SK-N-SH (cell line): ENCODE measurements around the gene NKX3-2. TPM values are rescaled to one million over a fixed set of nuclear protein-coding genes. Genes with fewer than 3 reads are reported as not detected.

Experiments used
- CTCF ChIA-PET: fragments of 300-600, 350-600 bp; formaldehyde crosslinking; extraction: SDS; loops from one replicate; lab custom pipeline; 2021; lab: Yijun Ruan, JAX
- POLR2A ChIA-PET: fragments of 350-600 bp; sonication (Branson Sonifier 250); formaldehyde crosslinking; extraction: SDS; loops from one replicate; lab custom pipeline; 2020; ENCODE audit warnings: antibody characterized with exemption, inconsistent platforms; lab: Yijun Ruan, JAX
- DNase-seq: peaks from one replicate; pipeline ENCODE4 v3.0.0; 2012
- H2AFZ ChIP-seq: fragments of 200-600 bp; sonication (generic); 2 replicates; pipeline ENCODE4 v1.8.1; 2016; ENCODE audit warnings: antibody characterized with exemption, mild to moderate bottlenecking, low read depth
- H3F3A ChIP-seq: fragments of 200-600 bp; sonication (generic); replicated peaks from 2 replicates; pipeline ENCODE3; 2016; ENCODE audit warnings: antibody characterized with exemption, mild to moderate bottlenecking; ENCODE audit not compliant: insufficient read depth
- H3K27ac ChIP-seq, 2 experiments: fragments of 200-500 bp in 1 of 2; fragments of 200-600 bp in 1 of 2; sonication (Bioruptor generic) in 1 of 2; sonication (generic), shearing (Covaris generic) in 1 of 2; 2 replicates each; pipeline versions ENCODE4 v1.5.1 to v1.6.1; 2014 to 2016; ENCODE audit warnings: low read depth in 2 of 2, inconsistent platforms in 1 of 2, low read length in 1 of 2, mild to moderate bottlenecking in 1 of 2, mixed read lengths in 1 of 2
- H3K27me3 ChIP-seq: fragments of 200-600 bp; sonication (generic), shearing (Covaris generic); 2 replicates; pipeline ENCODE4 v1.6.1; 2016; ENCODE audit warnings: mixed run types; ENCODE audit not compliant: insufficient read depth
- H3K36me3 ChIP-seq, 2 experiments: fragments of 200-500 bp in 1 of 2; fragments of 200-600 bp in 1 of 2; sonication (Bioruptor generic) in 1 of 2; sonication (generic) in 1 of 2; replicated peaks in 1 of 2; 2 replicates each; pipeline versions ENCODE3 to v1.5.1; 2014 to 2016; ENCODE audit warnings: low read length in 1 of 2, mild to moderate bottlenecking in 1 of 2; ENCODE audit not compliant: insufficient read depth in 2 of 2, control insufficient read depth in 1 of 2
- H3K4me1 ChIP-seq, 2 experiments: fragments of 200-500 bp in 1 of 2; fragments of 200-600 bp in 1 of 2; sonication (Bioruptor generic) in 1 of 2; sonication (generic), shearing (Covaris generic) in 1 of 2; 2 replicates each; pipeline versions ENCODE4 v1.5.1 to v1.6.1; 2014 to 2016; ENCODE audit warnings: low read depth in 1 of 2, low read length in 1 of 2, mixed run types in 1 of 2; ENCODE audit not compliant: insufficient read depth in 2 of 2, control insufficient read depth in 1 of 2
- H3K4me2 ChIP-seq: fragments of 200-600 bp; sonication (generic), shearing (Covaris generic); 2 replicates; pipeline ENCODE4 v1.6.1; 2017; ENCODE audit warnings: mixed run types
- H3K4me3 ChIP-seq, 2 experiments: fragments of 200-500 bp in 1 of 2; fragments of 200-600 bp in 1 of 2; sonication (Bioruptor generic) in 1 of 2; sonication (generic), shearing (Covaris generic) in 1 of 2; 2 replicates each; pipeline versions ENCODE4 v1.5.1 to v1.8.1; 2014 to 2016; ENCODE audit warnings: low read depth in 2 of 2, inconsistent platforms in 1 of 2, low read length in 1 of 2, mild to moderate bottlenecking in 1 of 2, mixed read lengths in 1 of 2, moderate library complexity in 1 of 2
- H3K79me2 ChIP-seq: fragments of 200-600 bp; sonication (generic); 2 replicates; pipeline ENCODE4 v1.8.1; 2017; ENCODE audit warnings: mild to moderate bottlenecking; ENCODE audit not compliant: insufficient read depth
- H3K9ac ChIP-seq: fragments of 200-600 bp; sonication (generic); 2 replicates; pipeline ENCODE4 v1.6.1; 2017; ENCODE audit warnings: mixed run types
- H3K9me2 ChIP-seq: fragments of 200-600 bp; sonication (generic); 2 replicates; pipeline ENCODE4 v1.6.1; 2017; ENCODE audit warnings: mixed run types
- H3K9me3 ChIP-seq: fragments of 200-600 bp; sonication (generic); 2 replicates; pipeline ENCODE4 v1.6.1; 2017; ENCODE audit warnings: mixed run types, mild to moderate bottlenecking, moderate library complexity
- H4K20me1 ChIP-seq: fragments of 200-600 bp; sonication (generic); 2 replicates; pipeline ENCODE4 v1.6.1; 2017; ENCODE audit warnings: mild to moderate bottlenecking, mixed run types; ENCODE audit not compliant: insufficient read depth
- EP300 ChIP-seq, 2 experiments: IDR thresholded peaks; 2 replicates each; pipeline versions ENCODE4 v1.4.0 to v1.6.1; 2012; ENCODE audit warnings: borderline replicate concordance in 1 of 2, low read depth in 1 of 2, low read length in 1 of 2
- EZH2phosphoT487 ChIP-seq: fragments of 200-600 bp; sonication (generic); IDR thresholded peaks from 2 replicates; pipeline ENCODE4 v1.6.1; 2017; ENCODE audit warnings: low read depth, mixed run types, mild to moderate bottlenecking, antibody characterized with exemption, moderate library complexity, borderline replicate concordance
- GABPA ChIP-seq: IDR thresholded peaks from 2 replicates; pipeline ENCODE4 v1.4.0; 2012; ENCODE audit warnings: low read depth, mild to moderate bottlenecking
- GATA2 ChIP-seq: sonication (generic); formaldehyde crosslinking; IDR thresholded peaks from 2 replicates; pipeline ENCODE4 v1.5.0; 2020; ENCODE audit warnings: mild to moderate bottlenecking, missing genetic modification reagents
- JUND ChIP-seq: IDR thresholded peaks from 2 replicates; pipeline ENCODE4 v1.4.0; 2012
- MEF2A ChIP-seq: IDR thresholded peaks from 2 replicates; pipeline ENCODE4 v1.4.0; 2012; ENCODE audit warnings: low read depth, borderline replicate concordance
- MXI1 ChIP-seq: IDR thresholded peaks from 2 replicates; pipeline ENCODE4 v1.6.1; 2012; ENCODE audit warnings: mild to moderate bottlenecking, low read depth, low read length, improper control_type of control experiment
- NRF1 ChIP-seq: IDR thresholded peaks from 2 replicates; pipeline ENCODE4 v1.6.1; 2012; ENCODE audit warnings: low read depth, mild to moderate bottlenecking, low read length
- POLR2AphosphoS5 ChIP-seq: IDR thresholded peaks from 2 replicates; pipeline ENCODE4 v1.6.1; 2012; ENCODE audit warnings: low read depth, low read length
- RFX5 ChIP-seq: IDR thresholded peaks from 2 replicates; pipeline ENCODE4 v1.6.1; 2012; ENCODE audit warnings: mild to moderate bottlenecking, improper control_type of control experiment, low read length
- RXRA ChIP-seq: IDR thresholded peaks from 2 replicates; pipeline ENCODE4 v1.4.0; 2012; ENCODE audit warnings: low read depth, mild to moderate bottlenecking, borderline replicate concordance
- SIN3A ChIP-seq: IDR thresholded peaks from 2 replicates; pipeline ENCODE4 v1.6.1; 2012; ENCODE audit warnings: low read depth, mild to moderate bottlenecking, low read length, moderate library complexity, borderline replicate concordance
- SMC3 ChIP-seq: IDR thresholded peaks from 2 replicates; pipeline ENCODE4 v1.6.1; 2012; ENCODE audit warnings: low read depth, low read length, improper control_type of control experiment
- TCF12 ChIP-seq: IDR thresholded peaks from 2 replicates; pipeline ENCODE4 v1.4.0; 2012
- TEAD4 ChIP-seq: IDR thresholded peaks from 2 replicates; pipeline ENCODE4 v1.4.0; 2012; ENCODE audit warnings: mild to moderate bottlenecking, borderline replicate concordance; ENCODE audit not compliant: insufficient read depth
- WGBS: methylation state at CpG from one replicate; pipeline ENCODE4 v1.1.6; 2017; ENCODE audit warnings: low lambda C conversion rate; 5-methylcytosine and 5-hydroxymethylcytosine counted together
- polyA plus RNA-seq, 3 experiments: library from polyadenylated mRNA; depleted of rRNA; stranded (reverse); fragments of >200 nt; gene quantifications; 2 replicates each; pipeline ENCODE4 v1.2.3, GENCODE V29; 2012
- TF ChIP-seq, protein P1 (sequence below): IDR thresholded peaks from 2 replicates; pipeline ENCODE4 v1.4.0; 2012; ENCODE audit warnings: low read depth
- TF ChIP-seq, protein P2 (sequence below): IDR thresholded peaks from 2 replicates; pipeline ENCODE4 v1.4.0; 2012; ENCODE audit warnings: low read depth, borderline replicate concordance
- TF ChIP-seq, protein P3 (sequence below): IDR thresholded peaks from 2 replicates; pipeline ENCODE4 v1.4.0; 2012; ENCODE audit warnings: low read depth, borderline replicate concordance

Gene NKX3-2
- 0.15 and 0.16 TPM in 2 replicates for polyA plus RNA-seq (2012; rRNA removed)
- polyA plus RNA-seq (2012; cell fraction: cytosol; rRNA removed): 0.12 TPM in 2 replicates
- 0.36 and 0.38 TPM in 2 replicates for polyA plus RNA-seq (2012; cell fraction: nucleus; rRNA removed)

DNA sequence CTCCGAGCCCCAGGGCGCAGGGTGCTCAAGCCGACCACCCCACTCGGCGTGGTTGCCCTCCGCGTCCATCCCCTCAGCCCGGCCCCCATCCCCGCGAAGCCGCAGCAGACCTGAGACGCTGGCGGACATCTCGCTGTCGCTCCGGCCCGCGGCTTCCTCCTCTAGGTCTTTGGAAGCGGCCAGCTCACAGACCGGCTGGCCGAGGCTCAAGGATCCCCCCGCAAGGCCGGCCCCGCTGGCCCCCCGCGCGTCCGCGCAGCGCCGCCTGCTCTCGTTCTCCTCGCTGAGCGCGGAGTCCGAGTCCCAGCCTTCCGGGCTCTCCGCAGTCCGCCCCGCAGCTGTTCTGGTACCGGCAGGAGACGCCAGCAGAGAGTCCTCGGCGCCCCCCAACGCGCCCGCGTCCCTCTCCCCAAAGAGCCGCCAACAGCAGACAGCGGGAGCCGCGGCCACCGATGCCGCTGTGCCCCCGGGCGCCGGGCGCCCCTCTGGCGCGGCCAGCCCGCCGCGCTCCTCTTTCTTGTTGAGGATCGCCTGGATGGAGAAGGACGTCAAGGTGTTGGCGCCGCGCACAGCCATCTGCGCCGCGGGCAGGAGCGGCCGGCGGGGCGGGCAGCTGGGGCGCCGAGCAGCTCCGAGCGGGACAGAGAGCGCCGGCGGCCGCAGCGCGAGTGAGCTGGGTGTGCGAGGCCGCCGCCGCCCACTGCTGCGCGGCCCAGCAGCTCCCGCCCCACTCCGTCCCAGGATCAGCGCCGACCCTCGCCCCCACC lies at the start of gene NKX3-2:
NKX3-2 (minus strand) TSS at position 670 of the 767 bp plus-strand sequence; CDS start at position 576, 94 bp downstream.
- Histone ChIP-seq H4K20me1 (no peaks in the 10 kb centered on the region), H3K79me2 (no peaks in the 10 kb centered on the region), H3K4me3 (peak within 1 kb of the TSS; percentile 58 to 60), H3K27me3 (peaks cover 77% of the 10 kb centered on the region), H3K4me2 (peak within 1 kb of the TSS; percentile 74), H3K9ac (no peak within 1 kb of the TSS), H3K9me2 (no peaks in the 10 kb centered on the region), H3F3A (no peaks in the 10 kb centered on the region), H3K36me3 (no peaks in the 10 kb centered on the region), H3K27ac (no peak within 1 kb of the TSS), H3K4me1 (peaks cover 5 to 8% of the 10 kb centered on the region in 2 experiments; a peak in 2 of 4 replicates), H3K9me3 (no peaks in the 10 kb centered on the region), H2AFZ (peak within 1 kb of the TSS; percentile 85)
- no peak for TF ChIP-seq SIN3A
- no peak for TF ChIP-seq EP300 (IDR thresholded peaks at IDR 0.05; ENCODE audit: borderline replicate concordance in 1 of 2, low read depth in 1 of 2, low read length in 1 of 2)
- no peak for TF ChIP-seq NRF1
- no peak for TF ChIP-seq MXI1
- no peak for TF ChIP-seq JUND
- no peak for TF ChIP-seq MEF2A
- TF ChIP-seq RXRA: no peak
- TF ChIP-seq SMC3: no peak
- TF ChIP-seq GATA2 (CRISPR knock-in tag): no peak
- no peak for TF ChIP-seq TCF12
- TF ChIP-seq, protein P1, sequence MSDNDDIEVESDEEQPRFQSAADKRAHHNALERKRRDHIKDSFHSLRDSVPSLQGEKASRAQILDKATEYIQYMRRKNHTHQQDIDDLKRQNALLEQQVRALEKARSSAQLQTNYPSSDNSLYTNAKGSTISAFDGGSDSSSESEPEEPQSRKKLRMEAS: no peak
- TF ChIP-seq, protein P2, sequence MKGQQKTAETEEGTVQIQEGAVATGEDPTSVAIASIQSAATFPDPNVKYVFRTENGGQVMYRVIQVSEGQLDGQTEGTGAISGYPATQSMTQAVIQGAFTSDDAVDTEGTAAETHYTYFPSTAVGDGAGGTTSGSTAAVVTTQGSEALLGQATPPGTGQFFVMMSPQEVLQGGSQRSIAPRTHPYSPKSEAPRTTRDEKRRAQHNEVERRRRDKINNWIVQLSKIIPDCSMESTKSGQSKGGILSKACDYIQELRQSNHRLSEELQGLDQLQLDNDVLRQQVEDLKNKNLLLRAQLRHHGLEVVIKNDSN: no peak
- TF ChIP-seq EZH2phosphoT487: no peak
- POLR2A ChIA-PET: no interaction called here
- CTCF ChIA-PET: interaction anchor here (0.6 to 4.1 kb wide), 6 partner anchors 14 to 1481 kb away, joined by 3 to 38 read pairs (median 8); no protein-coding TSS in a partner anchor
- DNase-seq: peak; percentile 73
- WGBS: 15% methylated on average over 11 of the region's 96 CpGs

DNA sequence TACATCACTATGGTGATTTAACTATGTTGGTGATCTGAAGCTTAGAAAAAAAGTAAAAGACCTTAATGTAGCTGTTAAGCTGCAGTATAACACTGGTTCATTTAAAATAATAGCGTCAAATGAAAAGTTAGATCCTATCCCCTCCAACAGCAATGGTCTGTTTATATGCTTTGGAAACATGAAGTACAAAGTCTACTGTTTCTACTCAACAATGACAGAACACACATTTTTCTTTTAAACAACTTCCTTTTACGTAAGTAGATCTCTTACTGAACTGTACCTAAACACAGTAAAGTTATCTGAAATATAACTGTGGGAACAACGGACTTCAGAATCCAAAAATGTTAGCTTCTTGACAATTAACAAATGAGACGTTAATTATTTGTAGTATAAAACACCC lies 47.9 kb upstream of the NKX3-2 start:
- Histone ChIP-seq H4K20me1 (no peaks in the 10 kb centered on the region), H3K9ac (no peak overlapping the region), H3K27ac (no peak overlapping the region), H3K4me2 (no peak overlapping the region), H2AFZ (no peak overlapping the region), H3K9me2 (no peaks in the 10 kb centered on the region), H3F3A (peaks cover 4% of the 10 kb centered on the region), H3K27me3 (no peaks in the 10 kb centered on the region), H3K79me2 (no peaks in the 10 kb centered on the region; the same call in 1 of the 2 replicates), H3K4me1 (no peaks in the 10 kb centered on the region), H3K4me3 (no peak overlapping the region), H3K36me3 (peaks cover 84 to 92% of the 10 kb centered on the region in 2 experiments), H3K9me3 (no peaks in the 10 kb centered on the region)
- ChIA-PET CTCF (no interaction called here), POLR2A (no interaction called here)
- no peak for DNase-seq
- 96% methylated on average over 4 of the region's 4 CpGs for WGBS
- TF ChIP-seq RXRA (no peak), RFX5 (no peak), POLR2AphosphoS5 (no peak), GABPA (no peak), SIN3A (no peak), TEAD4 (no peak), EZH2phosphoT487 (no peak)
- TF ChIP-seq, protein P3, sequence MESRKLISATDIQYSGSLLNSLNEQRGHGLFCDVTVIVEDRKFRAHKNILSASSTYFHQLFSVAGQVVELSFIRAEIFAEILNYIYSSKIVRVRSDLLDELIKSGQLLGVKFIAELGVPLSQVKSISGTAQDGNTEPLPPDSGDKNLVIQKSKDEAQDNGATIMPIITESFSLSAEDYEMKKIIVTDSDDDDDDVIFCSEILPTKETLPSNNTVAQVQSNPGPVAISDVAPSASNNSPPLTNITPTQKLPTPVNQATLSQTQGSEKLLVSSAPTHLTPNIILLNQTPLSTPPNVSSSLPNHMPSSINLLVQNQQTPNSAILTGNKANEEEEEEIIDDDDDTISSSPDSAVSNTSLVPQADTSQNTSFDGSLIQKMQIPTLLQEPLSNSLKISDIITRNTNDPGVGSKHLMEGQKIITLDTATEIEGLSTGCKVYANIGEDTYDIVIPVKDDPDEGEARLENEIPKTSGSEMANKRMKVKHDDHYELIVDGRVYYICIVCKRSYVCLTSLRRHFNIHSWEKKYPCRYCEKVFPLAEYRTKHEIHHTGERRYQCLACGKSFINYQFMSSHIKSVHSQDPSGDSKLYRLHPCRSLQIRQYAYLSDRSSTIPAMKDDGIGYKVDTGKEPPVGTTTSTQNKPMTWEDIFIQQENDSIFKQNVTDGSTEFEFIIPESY: no peak
